ENCODE results near the gene CKM. TPM values are rescaled to one million over a fixed set of nuclear protein-coding genes. Genes with fewer than 3 reads are reported as not detected.

Gene CKM
- total RNA-seq, 2 donors from 2014 or later = 0.50 TPM; not detected in 1

- no peak for DNase-seq
- no peak for ATAC-seq
- intact Hi-C loops (cut with DNase I, micrococcal nuclease) = no loop called here
Measured at GRCh38 chr19:45302416-45302815, 20.3 kb downstream of the CKM start.

DNA sequence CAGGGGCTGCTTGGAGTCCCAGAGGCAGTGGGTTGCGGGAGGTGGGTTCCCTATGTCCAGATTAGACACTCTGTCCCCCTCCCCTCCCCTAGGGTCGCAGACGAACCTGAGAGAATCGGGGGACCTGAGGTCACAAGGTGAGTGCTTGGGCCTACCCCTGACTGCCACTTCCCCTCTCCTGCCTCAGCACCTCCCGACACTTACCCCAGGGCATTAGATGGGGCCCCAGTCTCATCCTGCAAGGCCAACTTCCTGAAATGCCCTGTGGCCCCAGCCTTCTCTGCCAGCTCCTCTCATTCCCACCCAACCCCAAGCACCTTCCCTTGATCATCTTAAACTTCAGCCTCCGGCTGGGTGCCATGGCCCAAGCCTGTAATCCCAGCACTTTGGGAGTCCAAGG is 23.0 kb downstream of the CKM start:
- no peak for ATAC-seq
- intact Hi-C loops (cut with DNase I, micrococcal nuclease) = no loop called here
- no peak for DNase-seq

DNA sequence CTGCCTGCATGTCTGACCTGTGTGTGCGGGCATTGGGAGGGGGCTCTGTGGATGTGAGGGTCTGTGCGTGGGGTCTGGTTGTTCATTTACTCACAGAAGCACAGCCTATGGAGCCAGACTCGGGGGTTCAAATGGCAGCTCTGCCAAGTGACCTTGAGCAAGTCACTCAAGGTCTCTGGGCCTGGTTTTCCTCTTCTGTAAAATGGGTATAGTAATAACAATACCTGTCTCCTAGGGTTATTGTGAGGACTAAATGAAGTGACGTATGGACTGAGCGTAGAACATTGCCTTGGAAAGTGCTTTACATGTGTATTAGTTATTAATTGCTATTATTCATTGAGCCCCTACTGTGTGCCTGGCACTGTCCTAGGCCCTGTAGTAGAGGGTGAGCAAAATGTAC is 24.4 kb downstream of the CKM start:
- DNase-seq (no peak), ATAC-seq (no peak)
- intact Hi-C loops (cut with DNase I, micrococcal nuclease) = no loop called here

DNA sequence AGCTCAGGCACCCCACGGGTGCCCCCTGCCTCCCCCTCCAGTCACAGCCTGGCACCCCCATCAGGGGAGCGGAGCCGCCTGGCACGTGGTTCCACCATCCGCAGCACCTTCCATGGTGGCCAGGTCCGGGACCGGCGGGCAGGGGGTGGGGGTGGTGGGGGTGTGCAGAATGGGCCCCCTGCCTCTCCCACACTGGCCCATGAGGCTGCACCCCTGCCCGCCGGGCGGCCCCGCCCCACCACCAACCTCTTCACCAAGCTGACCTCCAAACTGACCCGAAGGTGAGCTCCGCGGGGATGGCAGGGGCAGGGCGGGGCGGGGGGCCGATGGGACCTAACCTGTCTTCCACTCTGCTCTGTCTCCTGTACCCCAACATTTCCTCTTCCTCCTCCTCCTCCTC is 25.0 kb downstream of the CKM start:
- intact Hi-C loops (cut with DNase I, micrococcal nuclease) = no loop called here
- ATAC-seq (no peak), DNase-seq (no peak)

DNA sequence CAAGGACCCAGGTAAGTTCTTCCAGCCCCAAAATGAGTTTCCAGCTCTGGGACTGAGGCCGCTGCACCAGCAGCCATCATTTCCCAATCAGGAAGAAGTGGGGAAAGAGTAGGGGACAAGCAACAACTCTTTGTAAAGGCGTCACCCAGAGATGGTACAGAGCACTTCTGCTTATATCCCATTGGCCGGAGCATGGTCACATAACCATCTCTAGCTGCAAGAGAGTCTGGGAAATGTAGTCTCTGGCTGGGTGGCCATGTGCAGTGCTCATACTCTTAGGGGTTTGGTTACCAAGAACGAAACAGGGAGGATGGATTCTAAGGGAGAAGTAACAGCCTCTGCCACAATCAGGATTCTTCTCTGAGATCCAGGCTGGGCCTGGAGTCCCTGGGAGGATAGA is 26.3 kb downstream of the CKM start:
- intact Hi-C loops (cut with DNase I, micrococcal nuclease) = no loop called here
- DNase-seq (no peak), ATAC-seq (no peak)

DNA sequence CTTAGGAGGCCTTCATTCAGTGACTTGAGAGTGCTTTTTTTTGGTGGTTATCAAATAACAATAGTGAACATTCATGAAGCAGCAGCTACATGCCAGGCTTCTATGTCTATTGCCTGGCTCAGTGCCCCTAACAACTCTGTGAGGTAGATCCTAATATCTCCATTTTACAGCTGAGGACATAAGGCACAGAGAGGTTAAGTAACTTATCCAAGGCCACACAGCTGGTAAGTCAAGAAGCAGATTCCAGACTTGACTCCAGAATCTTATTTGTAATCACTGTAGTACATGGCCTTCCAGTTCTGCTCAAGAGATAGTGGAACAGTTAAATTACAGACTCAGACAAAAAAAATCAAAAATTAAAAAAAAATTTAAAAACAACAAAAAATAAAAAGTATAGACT is 26.8 kb downstream of the CKM start:
- DNase-seq (no peak), ATAC-seq (no peak)
- intact Hi-C loops (cut with DNase I, micrococcal nuclease) = no loop called here

- DNase-seq (no peak), ATAC-seq (no peak)
- intact Hi-C loops (cut with DNase I, micrococcal nuclease) = no loop called here
Measured at GRCh38 chr19:45294291-45295029, 28.2 kb downstream of the CKM start.

- DNase-seq = no peak
- intact Hi-C loops (cut with DNase I, micrococcal nuclease) = no loop called here
- ATAC-seq = no peak
Measured at GRCh38 chr19:45293682-45294081, 29.0 kb downstream of the CKM start.

DNA sequence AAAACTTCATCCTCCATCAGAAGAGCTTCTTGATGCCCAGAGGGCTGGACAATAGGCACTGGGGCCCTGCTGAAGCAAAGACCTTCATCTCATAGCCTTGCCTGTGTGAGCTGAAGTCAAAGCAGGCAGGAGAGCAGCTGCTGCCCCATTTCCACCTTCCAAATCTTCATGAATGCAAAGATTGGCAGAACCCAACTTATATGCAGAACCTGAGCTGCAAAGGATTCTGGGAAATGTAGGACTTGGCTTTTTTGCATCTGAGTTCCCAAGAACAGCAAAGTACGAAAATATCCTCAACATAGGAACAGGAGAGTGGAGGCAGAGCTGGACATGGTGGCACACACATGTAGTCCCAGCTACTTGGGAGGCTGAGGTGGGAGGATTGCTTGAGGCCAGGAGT is 30.8 kb downstream of the CKM start:
- DNase-seq = no peak
- ATAC-seq = no peak
- intact Hi-C loops (cut with DNase I, micrococcal nuclease) = no loop called here

DNA sequence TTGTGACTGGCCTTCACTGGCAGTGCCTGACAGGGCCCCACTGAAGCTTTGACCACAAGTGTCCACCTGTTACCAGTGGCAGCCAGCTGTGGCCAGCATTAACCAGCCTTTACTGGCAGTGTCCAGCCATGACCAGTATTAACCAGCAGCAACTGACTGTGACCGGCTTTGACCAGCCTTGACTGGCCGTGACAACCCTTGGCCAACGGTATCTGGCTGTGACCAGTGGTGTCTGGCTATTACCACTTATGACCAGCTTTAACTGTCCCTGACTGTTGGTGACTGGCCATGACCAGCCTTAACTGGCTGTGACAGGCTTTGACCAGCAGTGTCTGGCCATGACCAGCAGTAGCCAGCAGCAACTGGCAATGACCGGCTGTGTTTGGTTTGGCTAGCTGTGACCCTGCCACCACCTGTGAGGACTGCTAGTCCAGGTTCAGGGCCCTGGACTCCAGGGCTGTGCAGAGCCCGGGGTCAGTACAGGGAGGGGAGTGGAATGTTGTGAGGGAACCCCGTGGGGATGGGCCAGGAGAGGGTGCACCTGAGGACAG is 32.2 kb downstream of the CKM start:
- DNase-seq (no peak), ATAC-seq (no peak)
- intact Hi-C loops (cut with DNase I, micrococcal nuclease) = no loop called here

DNA sequence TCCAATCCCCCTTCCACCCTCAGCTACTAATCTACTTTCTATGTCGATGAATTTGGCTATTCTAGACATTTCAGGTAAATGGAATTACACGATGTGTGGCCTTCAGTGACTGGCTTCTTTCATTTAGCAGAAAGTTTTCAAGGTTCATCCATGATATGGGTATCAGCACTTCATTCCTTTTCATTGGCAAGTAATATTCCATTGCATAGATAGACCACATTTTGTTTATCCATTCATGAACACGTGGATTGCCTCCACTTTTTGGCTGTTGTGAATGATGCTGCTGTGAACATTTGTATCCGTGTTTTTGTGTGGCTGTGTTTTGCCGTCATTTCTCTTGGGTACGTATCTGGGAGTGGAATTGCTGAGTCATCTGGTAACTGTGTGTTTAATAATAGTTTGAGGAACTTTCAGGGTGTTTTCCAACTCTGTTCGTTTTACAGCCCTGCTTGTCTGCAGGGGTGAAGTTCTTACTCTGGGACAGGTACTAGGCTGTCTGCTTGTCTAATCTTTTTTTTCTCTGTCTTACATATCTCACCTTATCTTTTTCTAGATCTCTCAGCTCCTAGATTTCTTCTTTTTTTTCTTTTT is 39.1 kb downstream of the CKM start:
- DNase-seq = no peak
- no peak for ATAC-seq
- intact Hi-C loops (cut with DNase I, micrococcal nuclease) = no loop called here

- DNase-seq (no peak), ATAC-seq (no peak)
- intact Hi-C loops (cut with DNase I, micrococcal nuclease) = no loop called here
Measured at GRCh38 chr19:45280471-45280961, 42.2 kb downstream of the CKM start.

DNA sequence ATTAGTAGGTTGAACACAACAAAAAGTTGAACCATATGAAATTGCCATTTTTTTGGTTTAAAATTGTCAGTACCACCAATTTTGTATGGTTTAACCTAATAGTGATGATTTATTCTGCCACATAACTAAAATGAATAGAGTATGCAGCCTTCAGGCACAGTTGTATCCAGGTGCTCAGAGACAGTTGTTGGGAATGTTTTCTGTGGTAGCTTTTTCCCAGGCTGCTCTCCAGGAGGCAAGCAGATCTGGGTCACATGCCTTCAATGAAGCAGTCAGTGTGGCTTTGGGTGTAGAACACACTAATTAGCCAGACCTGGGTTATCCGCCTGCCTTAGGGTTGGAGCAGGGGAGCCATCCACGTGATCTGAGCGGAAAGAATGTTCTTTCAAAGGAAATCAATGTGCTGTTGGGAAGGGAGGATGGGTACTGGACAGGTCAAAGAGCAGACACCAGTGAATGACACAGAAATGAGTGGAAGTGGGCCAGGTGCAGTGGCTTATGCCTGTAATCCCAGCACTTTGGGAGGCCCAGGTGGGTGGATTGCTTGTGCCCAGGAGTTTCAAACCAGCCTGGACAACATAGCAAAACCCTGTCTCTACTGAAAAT is 43.0 kb downstream of the CKM start:
- intact Hi-C loops (cut with DNase I, micrococcal nuclease) = no loop called here

GRCh38 chr19:45278087-45278486 is 44.6 kb downstream of the CKM start:
- intact Hi-C loops (cut with DNase I, micrococcal nuclease) = no loop called here
- DNase-seq (no peak), ATAC-seq (no peak)

More for the DNA sequence above, 43.0 kb downstream of the CKM start:
- ATAC-seq = no peak
- no peak for DNase-seq

DNA sequence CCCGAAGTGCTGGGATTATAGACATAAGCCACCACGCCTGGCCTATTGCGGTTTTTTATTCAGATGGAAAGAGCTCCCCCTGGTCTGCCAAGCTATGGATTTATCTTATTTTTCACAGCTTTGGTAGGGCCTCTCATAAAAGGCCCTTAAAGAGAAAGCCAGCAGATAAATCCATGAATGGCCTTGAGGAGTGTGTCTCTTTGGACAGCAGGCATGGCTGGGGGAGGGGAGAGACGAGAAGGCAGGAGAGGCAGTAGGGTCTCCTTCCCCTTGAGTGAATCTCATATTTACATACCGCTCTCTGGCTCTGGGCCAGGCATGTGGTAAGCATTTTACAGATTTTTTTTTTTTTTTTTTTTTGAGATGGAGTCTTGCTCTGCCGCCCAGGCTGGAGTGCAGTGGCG is 46.4 kb downstream of the CKM start:
- DNase-seq = no peak
- no peak for ATAC-seq
- intact Hi-C loops (cut with DNase I, micrococcal nuclease) = no loop called here

DNA sequence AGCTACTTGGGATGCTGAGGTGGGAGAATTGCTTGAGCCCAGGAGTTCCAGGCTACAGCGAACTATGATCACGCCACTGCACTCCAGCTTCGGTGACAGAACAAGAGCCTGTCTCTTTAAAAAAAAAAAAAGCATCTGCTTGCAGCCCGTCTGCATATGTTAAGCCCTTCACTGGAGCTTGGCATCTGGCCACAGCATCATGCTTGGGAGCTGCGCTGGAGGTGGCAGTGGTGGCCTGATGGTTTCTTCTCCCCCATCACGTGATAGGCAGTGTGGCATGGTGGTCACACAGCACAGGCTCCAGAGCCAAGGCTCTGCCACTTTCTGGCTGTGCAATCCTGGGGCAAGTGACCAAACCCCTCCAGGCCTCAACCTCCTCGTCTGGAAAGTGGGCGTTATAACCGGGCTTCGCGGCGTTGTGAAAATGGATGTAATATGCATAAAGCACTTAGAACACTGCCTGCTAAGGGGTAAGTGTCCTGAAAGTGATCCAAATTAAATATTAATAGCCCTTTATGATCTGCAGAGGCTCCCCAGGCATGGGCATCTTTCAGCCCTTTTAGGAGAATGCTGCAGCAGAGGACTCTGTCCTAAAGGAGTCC is 47.2 kb downstream of the CKM start:
- no peak for ATAC-seq
- intact Hi-C loops (cut with DNase I, micrococcal nuclease) = no loop called here
- DNase-seq = no peak

GRCh38 chr19:45273521-45273855 is 49.2 kb downstream of the CKM start:
- intact Hi-C loops (cut with DNase I, micrococcal nuclease) = no loop called here
- no peak for ATAC-seq
- no peak for DNase-seq

DNA sequence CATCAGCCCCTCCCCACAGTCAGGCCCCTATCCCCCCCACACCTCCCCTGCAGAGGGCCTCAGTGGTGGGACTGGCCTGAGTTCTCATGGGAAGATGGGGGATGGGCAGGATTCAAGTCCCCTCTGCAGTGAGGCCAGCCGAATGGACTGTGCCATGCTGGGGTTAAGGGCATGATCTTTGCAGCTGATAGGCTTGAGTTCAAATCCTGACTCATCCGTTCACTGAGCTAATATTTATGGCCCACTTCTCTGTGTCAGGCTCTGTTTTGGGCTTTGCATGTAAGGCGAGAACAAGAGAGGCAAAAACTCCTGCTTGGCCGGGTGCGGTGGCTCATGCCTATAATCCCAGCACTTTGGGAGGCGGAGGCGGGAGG is 51.0 kb downstream of the CKM start:
- intact Hi-C loops (cut with DNase I, micrococcal nuclease) = no loop called here
- no peak for ATAC-seq
- DNase-seq = no peak

GRCh38 chr19:45271098-45271734 is 51.5 kb downstream of the CKM start:
- ATAC-seq (no peak), DNase-seq (no peak)
- intact Hi-C loops (cut with DNase I, micrococcal nuclease) = no loop called here
